ENCODE measurements around the gene LRMDA. TPM values are rescaled to one million over a fixed set of nuclear protein-coding genes. Genes with fewer than 3 reads are reported as not detected.

Gene LRMDA
- total RNA-seq, 4 donors from 2014 or later, result 1.5 to 15.7 (median 4.6) TPM

DNA sequence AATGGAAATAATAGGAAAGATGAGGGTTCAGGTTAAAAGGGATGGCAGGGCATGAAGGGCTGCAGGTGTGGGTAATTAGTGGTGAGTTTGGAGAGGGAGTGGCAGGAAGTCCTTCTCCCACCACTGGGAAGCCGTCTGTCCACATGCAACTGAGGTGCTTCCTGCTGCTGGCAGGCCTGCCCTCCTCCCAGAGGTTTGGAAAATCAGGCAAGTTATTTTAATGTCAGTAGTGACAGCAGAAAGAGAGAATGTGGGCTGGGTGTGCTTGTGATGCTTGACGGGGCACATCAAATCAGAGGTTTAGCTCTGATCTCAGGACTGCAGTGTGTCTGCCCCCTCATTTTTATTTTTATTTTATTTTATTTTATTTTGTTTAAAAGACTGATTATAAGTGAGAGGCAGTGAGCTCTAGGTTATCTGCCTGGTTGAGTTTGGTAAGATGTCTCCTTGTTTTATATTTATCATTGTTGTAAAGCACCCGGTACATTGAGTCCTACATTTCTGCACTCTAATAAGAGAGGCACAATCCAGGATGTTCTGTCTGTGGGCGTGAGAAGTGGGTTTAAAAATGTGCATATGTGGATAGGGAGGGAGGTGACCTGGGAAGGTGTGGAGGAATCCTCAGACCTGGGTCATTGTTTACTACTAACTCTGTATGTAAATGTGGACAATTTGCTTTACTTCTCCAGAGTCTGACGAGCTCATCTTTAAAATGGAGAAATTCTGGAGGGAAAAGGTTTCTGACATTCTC, 504.4 kb downstream of the LRMDA start:
- Histone ChIP-seq H3K27me3 (no peaks in the 10 kb centered on the region), H3K4me3 (no peak overlapping the region), H3K36me3 (no peaks in the 10 kb centered on the region), H3K9me3 (no peaks in the 10 kb centered on the region), H3K27ac (no peak overlapping the region), H3K4me1 (no peaks in the 10 kb centered on the region)
- TF ChIP-seq, protein P1, sequence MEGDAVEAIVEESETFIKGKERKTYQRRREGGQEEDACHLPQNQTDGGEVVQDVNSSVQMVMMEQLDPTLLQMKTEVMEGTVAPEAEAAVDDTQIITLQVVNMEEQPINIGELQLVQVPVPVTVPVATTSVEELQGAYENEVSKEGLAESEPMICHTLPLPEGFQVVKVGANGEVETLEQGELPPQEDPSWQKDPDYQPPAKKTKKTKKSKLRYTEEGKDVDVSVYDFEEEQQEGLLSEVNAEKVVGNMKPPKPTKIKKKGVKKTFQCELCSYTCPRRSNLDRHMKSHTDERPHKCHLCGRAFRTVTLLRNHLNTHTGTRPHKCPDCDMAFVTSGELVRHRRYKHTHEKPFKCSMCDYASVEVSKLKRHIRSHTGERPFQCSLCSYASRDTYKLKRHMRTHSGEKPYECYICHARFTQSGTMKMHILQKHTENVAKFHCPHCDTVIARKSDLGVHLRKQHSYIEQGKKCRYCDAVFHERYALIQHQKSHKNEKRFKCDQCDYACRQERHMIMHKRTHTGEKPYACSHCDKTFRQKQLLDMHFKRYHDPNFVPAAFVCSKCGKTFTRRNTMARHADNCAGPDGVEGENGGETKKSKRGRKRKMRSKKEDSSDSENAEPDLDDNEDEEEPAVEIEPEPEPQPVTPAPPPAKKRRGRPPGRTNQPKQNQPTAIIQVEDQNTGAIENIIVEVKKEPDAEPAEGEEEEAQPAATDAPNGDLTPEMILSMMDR (IDR thresholded peaks at IDR 0.05), result no peak
- no peak for TF ChIP-seq POLR2A (IDR thresholded peaks at IDR 0.05)
- DNase-seq, result no peak
- intact Hi-C loops (cut with DNase I; ENCODE audit: low total_unique reads), result no loop called here

DNA sequence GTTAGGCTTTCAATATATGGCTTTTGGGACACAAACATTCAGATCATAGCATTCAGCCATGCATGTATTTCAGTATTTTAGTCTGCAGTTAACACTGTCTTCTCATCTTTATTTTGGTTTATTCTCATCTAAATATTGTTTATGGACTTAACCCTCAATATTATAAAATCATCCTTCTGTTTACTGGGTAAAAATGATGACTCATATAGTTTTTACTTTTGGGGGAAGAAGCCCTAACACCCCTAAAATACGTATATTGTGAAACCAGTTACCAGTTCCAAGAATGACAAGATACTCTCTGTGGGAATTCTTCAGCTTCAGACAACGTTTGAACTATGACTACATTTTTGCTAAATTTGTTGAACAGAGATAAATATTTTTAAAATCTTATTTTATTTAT, 505.4 kb downstream of the LRMDA start:
- Histone ChIP-seq H3K36me3 (no peaks in the 10 kb centered on the region), H3K27ac (no peak overlapping the region), H3K4me3 (no peak overlapping the region), H3K9me3 (no peaks in the 10 kb centered on the region), H3K27me3 (no peaks in the 10 kb centered on the region), H3K4me1 (no peaks in the 10 kb centered on the region)
- DNase-seq, result no peak
- no peak for TF ChIP-seq POLR2A (IDR thresholded peaks at IDR 0.05)
- intact Hi-C loops (cut with DNase I; ENCODE audit: low total_unique reads), result no loop called here

DNA sequence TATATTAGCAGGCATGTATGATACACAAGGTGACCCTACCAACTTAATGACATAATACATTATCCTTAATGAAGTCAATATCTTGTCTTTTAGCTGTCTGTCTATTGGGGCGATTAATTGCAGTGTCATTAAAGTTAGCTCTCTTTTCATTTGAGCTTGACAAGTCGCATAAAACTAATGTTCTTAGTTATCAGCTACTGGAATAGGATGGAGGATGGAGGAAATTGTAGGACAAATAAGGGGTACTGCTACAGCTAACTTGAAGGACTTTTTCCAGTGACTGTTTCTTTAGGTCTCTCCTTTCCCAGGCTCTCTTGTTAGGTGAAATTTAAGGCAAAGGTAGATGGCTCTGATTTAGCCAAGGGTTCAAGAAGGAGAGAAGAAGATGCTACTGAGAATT, 506.4 kb downstream of the LRMDA start:
- H3K4me1 ChIP-seq, result no peaks in the 10 kb centered on the region
- no peak for DNase-seq
- no peaks in the 10 kb centered on the region for H3K9me3 ChIP-seq
- intact Hi-C loops (cut with DNase I; ENCODE audit: low total_unique reads), result no loop called here
- H3K36me3 ChIP-seq, result no peaks in the 10 kb centered on the region
- no peaks in the 10 kb centered on the region for H3K27me3 ChIP-seq
- no peak for TF ChIP-seq POLR2A (IDR thresholded peaks at IDR 0.05)
- TF ChIP-seq, protein P1 (IDR thresholded peaks at IDR 0.05), result no peak
- no peak overlapping the region for H3K27ac ChIP-seq
- H3K4me3 ChIP-seq, result no peak overlapping the region

DNA sequence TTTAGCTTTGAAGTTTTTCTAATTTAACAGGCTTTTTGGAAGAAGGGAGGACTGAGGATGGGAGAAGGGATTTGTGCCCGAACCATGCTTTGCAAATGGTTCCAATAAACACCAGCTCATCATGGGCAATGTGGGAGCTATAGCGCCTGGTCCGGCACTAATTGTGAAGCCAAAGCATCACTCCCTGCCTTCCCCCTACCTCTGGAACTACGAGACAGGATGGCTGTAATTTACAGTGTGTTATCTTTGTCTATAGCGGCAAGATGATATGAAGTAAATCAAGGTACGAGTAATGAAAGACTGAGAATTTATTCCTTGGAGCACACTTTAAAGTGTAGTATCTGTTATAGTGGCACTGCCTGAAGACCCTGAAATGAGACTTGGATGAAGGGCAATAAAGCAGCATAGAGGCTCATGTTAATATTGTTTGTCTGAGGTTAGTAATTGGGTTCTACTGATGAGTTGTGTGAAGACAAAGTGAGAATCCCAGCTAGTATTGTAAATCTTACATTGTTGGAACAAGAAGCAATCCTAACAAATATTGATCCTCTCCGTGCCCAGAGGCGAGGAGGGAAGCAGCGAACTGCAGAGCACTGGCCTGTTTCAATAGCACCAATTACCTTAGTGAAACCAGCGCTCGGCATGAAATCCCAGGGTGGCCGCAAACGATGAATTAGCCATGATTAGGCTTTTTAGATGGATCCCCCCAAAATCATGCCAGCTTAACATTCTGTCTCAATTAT, 507.1 kb downstream of the LRMDA start:
- Histone ChIP-seq H3K36me3 (no peaks in the 10 kb centered on the region), H3K4me3 (no peak overlapping the region), H3K27ac (no peak overlapping the region), H3K27me3 (no peaks in the 10 kb centered on the region), H3K4me1 (no peaks in the 10 kb centered on the region), H3K9me3 (no peaks in the 10 kb centered on the region)
- TF ChIP-seq, protein P1 (IDR thresholded peaks at IDR 0.05), result no peak
- TF ChIP-seq POLR2A (IDR thresholded peaks at IDR 0.05), result no peak
- no peak for DNase-seq
- intact Hi-C loops (cut with DNase I; ENCODE audit: low total_unique reads), result no loop called here

DNA sequence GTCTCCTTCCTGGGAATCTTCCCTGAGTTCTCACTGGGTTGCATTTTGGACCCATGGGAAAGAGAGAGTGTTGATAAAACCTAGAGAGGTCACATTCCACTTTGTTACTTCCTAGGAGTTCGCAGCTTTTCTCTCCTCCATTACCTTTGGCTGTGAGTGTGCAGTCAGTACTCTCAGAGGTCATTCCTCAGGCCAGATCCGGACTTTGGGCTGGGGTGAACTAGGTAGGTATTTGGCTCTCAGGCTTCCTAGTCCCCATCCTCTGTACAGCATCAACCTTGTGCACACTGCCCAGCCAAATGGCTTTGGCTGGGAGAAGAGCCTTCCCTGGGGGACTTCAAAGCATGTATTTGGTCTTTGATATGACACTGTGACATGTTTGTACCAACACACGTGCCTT, 508.1 kb downstream of the LRMDA start:
- Histone ChIP-seq H3K36me3 (no peaks in the 10 kb centered on the region), H3K27ac (no peak overlapping the region), H3K4me3 (no peak overlapping the region), H3K27me3 (no peaks in the 10 kb centered on the region), H3K9me3 (no peaks in the 10 kb centered on the region), H3K4me1 (no peaks in the 10 kb centered on the region)
- TF ChIP-seq, protein P1 (IDR thresholded peaks at IDR 0.05), result no peak
- TF ChIP-seq POLR2A (IDR thresholded peaks at IDR 0.05), result no peak
- DNase-seq, result no peak
- intact Hi-C loops (cut with DNase I; ENCODE audit: low total_unique reads), result no loop called here
